ENCODE data around the gene RAB43.

RAB43 gene

GRCh38 chr3:129063841-129064482 lies 57.6 kb downstream of the RAB43 start:
- H4K20me1 ChIP-seq (ENCODE audit: insufficient read depth, low read length) = no peaks in the 10 kb centered on the region
- no peaks in the 10 kb centered on the region for H3K9me3 ChIP-seq (ENCODE audit: low read length)
- H3K4me2 ChIP-seq (ENCODE audit: low read length) = no peak overlapping the region
- H3F3A ChIP-seq (ENCODE audit: insufficient read depth, low read length) = no peaks in the 10 kb centered on the region
- H3K4me1 ChIP-seq (ENCODE audit: insufficient read depth, low read length, severe bottlenecking) = peaks cover 1% of the 10 kb centered on the region
- H3K9me2 ChIP-seq (ENCODE audit: low read depth, low read length) = no peaks in the 10 kb centered on the region
- H3K9ac ChIP-seq (ENCODE audit: low read length) = no peak overlapping the region
- no peak overlapping the region for H3K27ac ChIP-seq (ENCODE audit: low read depth, low read length, poor library complexity, severe bottlenecking)
- no peaks in the 10 kb centered on the region for H3K36me3 ChIP-seq (ENCODE audit: insufficient read depth, low read length)
- TF ChIP-seq CTCF (IDR thresholded peaks at IDR 0.05; ENCODE audit: low read length) = no peak
- TF ChIP-seq EZH2 (IDR thresholded peaks at IDR 0.05; ENCODE audit: borderline replicate concordance, low read length) = no peak
- H2AFZ ChIP-seq (ENCODE audit: low read length) = no peak overlapping the region
- H3K27me3 ChIP-seq (ENCODE audit: insufficient read depth, low read length) = peaks cover 6% of the 10 kb centered on the region
- H3K4me3 ChIP-seq (ENCODE audit: low read depth, low read length, poor library complexity, severe bottlenecking) = no peak overlapping the region
- no peaks in the 10 kb centered on the region for H3K79me2 ChIP-seq (ENCODE audit: insufficient read depth, low read length)

- no peak overlapping the region for H3K4me3 ChIP-seq (ENCODE audit: low read depth, low read length, poor library complexity, severe bottlenecking)
- H3K4me2 ChIP-seq (ENCODE audit: low read length) = no peak overlapping the region
- H3K9me2 ChIP-seq (ENCODE audit: low read depth, low read length) = no peaks in the 10 kb centered on the region
- H3K79me2 ChIP-seq (ENCODE audit: insufficient read depth, low read length) = no peaks in the 10 kb centered on the region
- H2AFZ ChIP-seq (ENCODE audit: low read length) = no peak overlapping the region
- H3K9ac ChIP-seq (ENCODE audit: low read length) = no peak overlapping the region
- H3F3A ChIP-seq (ENCODE audit: insufficient read depth, low read length) = no peaks in the 10 kb centered on the region
- H3K9me3 ChIP-seq (ENCODE audit: low read length) = no peaks in the 10 kb centered on the region
- H3K27ac ChIP-seq (ENCODE audit: low read depth, low read length, poor library complexity, severe bottlenecking) = no peak overlapping the region
- no peaks in the 10 kb centered on the region for H4K20me1 ChIP-seq (ENCODE audit: insufficient read depth, low read length)
- H3K4me1 ChIP-seq (ENCODE audit: insufficient read depth, low read length, severe bottlenecking) = peaks cover 8% of the 10 kb centered on the region
- H3K36me3 ChIP-seq (ENCODE audit: insufficient read depth, low read length) = no peaks in the 10 kb centered on the region
- peaks cover 6% of the 10 kb centered on the region for H3K27me3 ChIP-seq (ENCODE audit: insufficient read depth, low read length)
- TF ChIP-seq EZH2 (IDR thresholded peaks at IDR 0.05; ENCODE audit: borderline replicate concordance, low read length) = no peak
- TF ChIP-seq CTCF (IDR thresholded peaks at IDR 0.05; ENCODE audit: low read length) = no peak
These were observed 58.4 kb downstream of the RAB43 start for GRCh38 chr3:129063091-129063640.

GRCh38 chr3:129061888-129062834 lies 59.4 kb downstream of the RAB43 start:
- H3K27ac ChIP-seq (ENCODE audit: low read depth, low read length, poor library complexity, severe bottlenecking) = no peak overlapping the region
- H3F3A ChIP-seq (ENCODE audit: insufficient read depth, low read length) = no peaks in the 10 kb centered on the region
- no peak for TF ChIP-seq EZH2 (IDR thresholded peaks at IDR 0.05; ENCODE audit: borderline replicate concordance, low read length)
- TF ChIP-seq CTCF (IDR thresholded peaks at IDR 0.05; ENCODE audit: low read length) = no peak
- H3K9me2 ChIP-seq (ENCODE audit: low read depth, low read length) = no peaks in the 10 kb centered on the region
- no peak overlapping the region for H3K4me2 ChIP-seq (ENCODE audit: low read length)
- H3K4me3 ChIP-seq (ENCODE audit: low read depth, low read length, poor library complexity, severe bottlenecking) = no peak overlapping the region
- no peaks in the 10 kb centered on the region for H3K79me2 ChIP-seq (ENCODE audit: insufficient read depth, low read length)
- H3K9me3 ChIP-seq (ENCODE audit: low read length) = no peaks in the 10 kb centered on the region
- H3K27me3 ChIP-seq (ENCODE audit: insufficient read depth, low read length) = peaks cover 6% of the 10 kb centered on the region
- no peak overlapping the region for H2AFZ ChIP-seq (ENCODE audit: low read length)
- no peaks in the 10 kb centered on the region for H3K36me3 ChIP-seq (ENCODE audit: insufficient read depth, low read length)
- peaks cover 10% of the 10 kb centered on the region for H3K4me1 ChIP-seq (ENCODE audit: insufficient read depth, low read length, severe bottlenecking)
- no peaks in the 10 kb centered on the region for H4K20me1 ChIP-seq (ENCODE audit: insufficient read depth, low read length)
- no peak overlapping the region for H3K9ac ChIP-seq (ENCODE audit: low read length)

All from OCI-LY1 (cell line).